Body of pancreas (tissue), 4 donors: ENCODE measurements around the gene FAM131B. TPM values are rescaled to one million over a fixed set of nuclear protein-coding genes. Genes with fewer than 3 reads are reported as not detected.

ENCODE experiments used
- ATAC-seq: fragments of 150-250 bp; one replicate; pipeline ENCODE4 v1.9.1; 2016
- DNase-seq, 4 donors: peaks; one replicate each; pipeline ENCODE4 v3.0.0-alpha.2; 2019
- H3K27ac ChIP-seq, 4 donors: fragments of 200-600 bp; sonication (generic); 1 replicate in 3 of 4; 2 replicates in 1 of 4; pipeline versions ENCODE4 v1.5.1 to v1.6.1; 2016 to 2019; ENCODE audit warnings: mild to moderate bottlenecking in 1 of 4, mixed read lengths in 1 of 4, moderate library complexity in 1 of 4
- H3K27me3 ChIP-seq, 2 donors: fragments of 200-600 bp; sonication (generic); one replicate each; pipeline ENCODE4 v1.6.0; 2016; ENCODE audit warnings: mild to moderate bottlenecking in 1 of 2
- H3K36me3 ChIP-seq, 2 donors: fragments of 200-600 bp; sonication (generic); replicated peaks in 1 of 2; 2 replicates each; pipeline ENCODE4 v1.5.1; 2016; ENCODE audit warnings: low read depth in 2 of 2; ENCODE audit not compliant: insufficient read depth in 1 of 2
- H3K4me1 ChIP-seq: fragments of 200-600 bp; sonication (generic); one replicate; pipeline ENCODE4 v1.6.0; 2016
- H3K4me3 ChIP-seq, 2 donors: fragments of 200-600 bp; sonication (generic); 1 replicate in 1 of 2; 2 replicates in 1 of 2; pipeline ENCODE4 v1.5.1; 2016 to 2019
- H3K9me3 ChIP-seq, 3 donors: fragments of 200-600 bp; sonication (generic); 1 replicate in 2 of 3; 2 replicates in 1 of 3; pipeline ENCODE4 v1.5.1; 2016
- CTCF ChIP-seq, 7 experiments: fragments of 450-650 bp in 4 of 7; fragments of 200-600 bp in 3 of 7; sonication (generic) in 3 of 7; IDR thresholded peaks; one replicate each; pipeline ENCODE4 v1.5.1; 2016 to 2019; ENCODE audit warnings: antibody characterized with exemption in 7 of 7
- POLR2A ChIP-seq, 3 donors: fragments of 450-650 bp; IDR thresholded peaks; one replicate each; pipeline ENCODE4 v1.6.1; 2016; ENCODE audit warnings: antibody characterized with exemption in 3 of 3, mild to moderate bottlenecking in 2 of 3
- WGBS, 2 donors: methylation state at CpG; one replicate each; pipeline ENCODE4 v1.1.5; 2017; 5-methylcytosine and 5-hydroxymethylcytosine counted together
- intact Hi-C: fragments of 100-400 bp; cut with DNase I; formaldehyde crosslinking; loops from one replicate; pipeline ENCODE4 v1.15.1; 2023
- total RNA-seq, 2 donors: library from RNA; depleted of rRNA; stranded (reverse); fragments of >200 nt; gene quantifications; one replicate each; pipeline ENCODE4 v1.1.0, GENCODE V29; 2016

The FAM131B gene
- total RNA-seq, 2 donors from 2014 or later: 0.26 TPM; not detected in 1

- H3K27ac ChIP-seq: peak overlapping the region in 3 of 4 donors; percentile 76 to 84 (median 80)
Observed at GRCh38 chr7:143390773-143391317, 28.3 kb upstream of the FAM131B start.

GRCh38 chr7:143390104-143390772, 27.7 kb upstream of the FAM131B start:
- Histone ChIP-seq H3K9me3 (no peaks in the 10 kb centered on the region), H3K27me3 (no peaks in the 10 kb centered on the region), H3K4me1 (peaks cover 43% of the 10 kb centered on the region), H3K36me3 (peaks cover 0 to 3% of the 10 kb centered on the region in 2 donors), H3K4me3 (no peak overlapping the region), H3K27ac (peak overlapping the region in 2 of 4 donors; percentile 80 to 84)
- ATAC-seq: no peak
- no peak for TF ChIP-seq CTCF (IDR thresholded peaks at IDR 0.05)
- no peak for TF ChIP-seq POLR2A (IDR thresholded peaks at IDR 0.05)
- intact Hi-C loops: no loop called here
- WGBS, 2 donors: 85 to 90% methylated on average over 10 of the region's 10 CpGs
- no peak for DNase-seq

More at GRCh38 chr7:143390773-143391317, 28.3 kb upstream of the FAM131B start:
- ATAC-seq (no peak), DNase-seq (no peak)
- Histone ChIP-seq H3K4me3 (no peak overlapping the region), H3K4me1 (peaks cover 41% of the 10 kb centered on the region), H3K9me3 (no peaks in the 10 kb centered on the region), H3K27me3 (no peaks in the 10 kb centered on the region), H3K36me3 (peaks cover 0 to 3% of the 10 kb centered on the region in 2 donors)
- intact Hi-C loops: no loop called here
- 93 to 94% methylated on average over 9 of the region's 9 CpGs for WGBS, 2 donors
- TF ChIP-seq POLR2A (IDR thresholded peaks at IDR 0.05) (no peak), CTCF (IDR thresholded peaks at IDR 0.05) (no peak)

GRCh38 chr7:143389316-143390103, 27.0 kb upstream of the FAM131B start:
- H3K4me3 ChIP-seq: no peak overlapping the region
- WGBS, 2 donors: 86 to 87% methylated on average over 11 to 15 of the region's 15 CpGs
- TF ChIP-seq CTCF (IDR thresholded peaks at IDR 0.05): no peak
- TF ChIP-seq POLR2A (IDR thresholded peaks at IDR 0.05): no peak
- ATAC-seq (no peak), DNase-seq (no peak)
- intact Hi-C loops: no loop called here
- H3K4me1 ChIP-seq: peaks cover 48% of the 10 kb centered on the region
- no peaks in the 10 kb centered on the region for H3K27me3 ChIP-seq
- no peaks in the 10 kb centered on the region for H3K9me3 ChIP-seq
- no peak overlapping the region for H3K27ac ChIP-seq
- H3K36me3 ChIP-seq: peaks cover 0 to 3% of the 10 kb centered on the region in 2 donors

GRCh38 chr7:143388491-143389101, 26.1 kb upstream of the FAM131B start:
- intact Hi-C loops: no loop called here
- TF ChIP-seq POLR2A (IDR thresholded peaks at IDR 0.05) (no peak), CTCF (IDR thresholded peaks at IDR 0.05) (no peak)
- H3K9me3 ChIP-seq: no peaks in the 10 kb centered on the region
- no peak overlapping the region for H3K4me3 ChIP-seq
- no peaks in the 10 kb centered on the region for H3K27me3 ChIP-seq
- WGBS, 2 donors: 93 to 96% methylated on average over 9 to 23 of the region's 28 CpGs
- H3K4me1 ChIP-seq: peaks cover 45% of the 10 kb centered on the region
- H3K27ac ChIP-seq: no peak overlapping the region
- ATAC-seq: no peak
- DNase-seq: no peak
- H3K36me3 ChIP-seq: peaks cover 0 to 3% of the 10 kb centered on the region in 2 donors
